Measurements from ENCODE around the gene RGS17.
"Not testable (repeated sequence)": the region's sequence is repeated elsewhere in the genome, so short reads cannot be mapped to it uniquely, and the experiment has no call there.

RGS17 gene

GRCh38 chr6:152977556-152977955 lies 153.5 kb downstream of the RGS17 start:
- Histone ChIP-seq H3K36me3 (ENCODE audit: control insufficient read depth, insufficient read depth, low read length) (no peaks in the 10 kb centered on the region), H3K9ac (ENCODE audit: low read length) (no peak overlapping the region), H3K27me3 (ENCODE audit: control insufficient read depth, insufficient read depth, low read length) (no peaks in the 10 kb centered on the region), H3K4me3 (ENCODE audit: low read length) (no peak overlapping the region), H3K4me1 (ENCODE audit: control insufficient read depth, insufficient read depth, low read length) (no peaks in the 10 kb centered on the region), H3K9me3 (ENCODE audit: control insufficient read depth, low read length) (no peaks in the 10 kb centered on the region)

- Histone ChIP-seq H3K4me1 (ENCODE audit: control insufficient read depth, insufficient read depth, low read length) (no peaks in the 10 kb centered on the region), H3K27me3 (ENCODE audit: control insufficient read depth, insufficient read depth, low read length) (no peaks in the 10 kb centered on the region), H3K9me3 (ENCODE audit: control insufficient read depth, low read length) (no peaks in the 10 kb centered on the region), H3K4me3 (ENCODE audit: low read length) (no peak overlapping the region), H3K9ac (ENCODE audit: low read length) (no peak overlapping the region), H3K36me3 (ENCODE audit: control insufficient read depth, insufficient read depth, low read length) (no peaks in the 10 kb centered on the region)
Observed at GRCh38 chr6:152976749-152977148, 154.3 kb downstream of the RGS17 start.

- H3K36me3 ChIP-seq (ENCODE audit: control insufficient read depth, insufficient read depth, low read length) = no peaks in the 10 kb centered on the region
Observed at GRCh38 chr6:152975204-152975915, 155.7 kb downstream of the RGS17 start.

GRCh38 chr6:152973916-152974315 lies 157.2 kb downstream of the RGS17 start:
- Histone ChIP-seq H3K4me1 (ENCODE audit: control insufficient read depth, insufficient read depth, low read length) (no peaks in the 10 kb centered on the region), H3K9me3 (ENCODE audit: control insufficient read depth, low read length) (no peaks in the 10 kb centered on the region), H3K4me3 (ENCODE audit: low read length) (no peak overlapping the region), H3K9ac (ENCODE audit: low read length) (no peak overlapping the region), H3K36me3 (ENCODE audit: control insufficient read depth, insufficient read depth, low read length) (no peaks in the 10 kb centered on the region), H3K27me3 (ENCODE audit: control insufficient read depth, insufficient read depth, low read length) (no peaks in the 10 kb centered on the region)

More at GRCh38 chr6:152975204-152975915, 155.7 kb downstream of the RGS17 start:
- Histone ChIP-seq H3K4me1 (ENCODE audit: control insufficient read depth, insufficient read depth, low read length) (no peaks in the 10 kb centered on the region), H3K27me3 (ENCODE audit: control insufficient read depth, insufficient read depth, low read length) (no peaks in the 10 kb centered on the region), H3K4me3 (ENCODE audit: low read length) (no peak overlapping the region), H3K9ac (ENCODE audit: low read length) (no peak overlapping the region), H3K9me3 (ENCODE audit: control insufficient read depth, low read length) (no peaks in the 10 kb centered on the region)

DNA sequence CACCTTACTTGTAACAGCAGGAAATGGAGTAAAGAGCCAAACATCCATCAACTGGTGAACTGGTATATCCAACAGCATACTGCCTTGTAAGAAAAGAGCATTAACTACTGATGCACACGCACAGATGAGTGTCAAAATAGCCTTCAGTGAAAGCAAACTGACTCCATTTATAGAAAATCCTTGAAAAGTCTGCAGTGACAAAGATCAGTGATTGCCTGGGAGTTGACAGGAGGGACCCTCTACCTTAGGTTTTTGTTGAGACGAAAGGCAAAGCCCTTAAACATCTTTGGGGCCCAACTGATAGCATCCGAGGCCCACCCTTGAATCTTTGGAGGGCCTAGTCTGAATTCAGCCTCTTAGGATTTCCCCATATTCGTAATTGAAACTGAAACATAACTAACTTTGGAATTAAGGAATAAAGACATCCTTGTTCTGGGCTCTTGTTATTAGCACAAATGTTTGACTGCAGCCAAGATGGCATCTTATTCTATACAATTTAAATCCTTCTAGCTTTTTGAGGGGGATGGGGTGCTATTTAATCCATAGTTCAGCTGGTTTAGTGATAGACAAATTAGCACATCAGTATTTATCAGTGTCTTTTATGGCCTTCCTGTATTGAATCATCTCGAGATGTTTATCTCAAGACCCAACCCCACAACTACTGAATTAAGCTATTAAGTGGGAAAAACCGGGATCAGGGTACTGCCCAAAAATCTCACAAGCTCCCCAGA lies 161.2 kb downstream of the RGS17 start:
- no peaks in the 10 kb centered on the region for H3K36me3 ChIP-seq (ENCODE audit: control insufficient read depth, insufficient read depth, low read length)
- H3K9ac ChIP-seq (ENCODE audit: low read length) = no peak overlapping the region
- no peaks in the 10 kb centered on the region for H3K27me3 ChIP-seq (ENCODE audit: control insufficient read depth, insufficient read depth, low read length)
- H3K4me3 ChIP-seq (ENCODE audit: low read length) = no peak overlapping the region
- H3K9me3 ChIP-seq (ENCODE audit: control insufficient read depth, low read length) = no peaks in the 10 kb centered on the region
- no peaks in the 10 kb centered on the region for H3K4me1 ChIP-seq (ENCODE audit: control insufficient read depth, insufficient read depth, low read length)

- not testable (repeated sequence) for H3K9me3 ChIP-seq (ENCODE audit: control insufficient read depth, low read length); H3K27me3 ChIP-seq (ENCODE audit: control insufficient read depth, insufficient read depth, low read length); H3K36me3 ChIP-seq (ENCODE audit: control insufficient read depth, insufficient read depth, low read length); H3K9ac ChIP-seq (ENCODE audit: low read length); H3K4me3 ChIP-seq (ENCODE audit: low read length); H3K4me1 ChIP-seq (ENCODE audit: control insufficient read depth, insufficient read depth, low read length)
Observed at GRCh38 chr6:152966168-152966894, 164.8 kb downstream of the RGS17 start.

GRCh38 chr6:152959333-152959732 lies 171.7 kb downstream of the RGS17 start:
- H3K4me1 ChIP-seq (ENCODE audit: control insufficient read depth, insufficient read depth, low read length) = no peaks in the 10 kb centered on the region
- H3K36me3 ChIP-seq (ENCODE audit: control insufficient read depth, insufficient read depth, low read length) = no peaks in the 10 kb centered on the region
- no peaks in the 10 kb centered on the region for H3K9me3 ChIP-seq (ENCODE audit: control insufficient read depth, low read length)
- no peak overlapping the region for H3K4me3 ChIP-seq (ENCODE audit: low read length)
- no peak overlapping the region for H3K9ac ChIP-seq (ENCODE audit: low read length)
- no peaks in the 10 kb centered on the region for H3K27me3 ChIP-seq (ENCODE audit: control insufficient read depth, insufficient read depth, low read length)

DNA sequence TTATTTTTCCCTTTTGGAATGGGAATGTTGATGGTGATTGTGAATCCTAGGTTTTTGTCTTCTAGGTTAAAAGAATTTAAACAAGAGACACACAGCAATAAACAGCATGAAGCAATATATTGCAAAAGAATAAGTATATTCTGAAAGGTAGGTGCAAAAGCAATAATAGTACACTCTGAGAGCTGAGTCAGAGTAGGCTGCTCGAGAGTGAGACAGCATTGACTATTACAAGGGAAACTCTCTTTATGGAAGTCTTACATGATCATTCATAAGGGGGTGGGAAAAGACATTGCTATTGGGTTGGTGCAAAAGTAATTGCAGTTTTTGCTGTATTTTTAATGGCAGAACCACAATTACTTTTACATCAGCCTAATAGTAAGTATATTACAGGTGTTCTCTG lies 173.3 kb downstream of the RGS17 start:
- Histone ChIP-seq H3K4me1 (ENCODE audit: control insufficient read depth, insufficient read depth, low read length) (no peaks in the 10 kb centered on the region), H3K36me3 (ENCODE audit: control insufficient read depth, insufficient read depth, low read length) (no peaks in the 10 kb centered on the region), H3K4me3 (ENCODE audit: low read length) (no peak overlapping the region), H3K9ac (ENCODE audit: low read length) (no peak overlapping the region), H3K27me3 (ENCODE audit: control insufficient read depth, insufficient read depth, low read length) (no peaks in the 10 kb centered on the region), H3K9me3 (ENCODE audit: control insufficient read depth, low read length) (no peaks in the 10 kb centered on the region)

All from mucosa of stomach (tissue), 1 donor.